HEK293T (cell line): ENCODE data around the gene SHANK1.

ENCODE experiments used
- CTCF ChIA-PET: fragments of 350-600 bp; formaldehyde crosslinking; extraction: SDS; loops from one replicate; lab custom pipeline; 2021; ENCODE audit warnings: antibody characterized with exemption, inconsistent platforms; lab: Yijun Ruan, JAX
- POLR2A ChIA-PET: fragments of 350-600 bp; formaldehyde crosslinking; extraction: SDS; loops from one replicate; lab custom pipeline; 2020; ENCODE audit warnings: antibody characterized with exemption, inconsistent platforms; lab: Yijun Ruan, JAX
- DNase-seq: peaks from one replicate; pipeline ENCODE4 v3.0.0; 2012; ENCODE audit warnings: mixed read lengths; ENCODE audit errors: extremely low spot score
- ARNT ChIP-seq: fragments of 450-650 bp; IDR thresholded peaks from 2 replicates; pipeline ENCODE4 v1.6.1; 2017; ENCODE audit warnings: mild to moderate bottlenecking
- BHLHE40 ChIP-seq: fragments of 450-650 bp; IDR thresholded peaks from 2 replicates; pipeline ENCODE4 v1.6.1; 2016; ENCODE audit warnings: mild to moderate bottlenecking, moderate library complexity, borderline replicate concordance
- CTBP1 ChIP-seq: fragments of 450-650 bp; IDR thresholded peaks from 2 replicates; pipeline ENCODE4 v1.6.1; 2016; ENCODE audit warnings: borderline replicate concordance
- ELF4 ChIP-seq: fragments of 450-650 bp; IDR thresholded peaks from 2 replicates; pipeline ENCODE4 v1.6.1; 2017; ENCODE audit warnings: antibody characterized with exemption
- FOXA1 ChIP-seq: fragments of 450-650 bp; IDR thresholded peaks from 2 replicates; pipeline ENCODE4 v1.6.1; 2016; ENCODE audit warnings: mild to moderate bottlenecking
- FOXK2 ChIP-seq: fragments of 450-650 bp; IDR thresholded peaks from 2 replicates; pipeline ENCODE4 v1.6.1; 2016; ENCODE audit warnings: mild to moderate bottlenecking
- FOXM1 ChIP-seq: fragments of 450-650 bp; IDR thresholded peaks from 2 replicates; pipeline ENCODE4 v1.6.1; 2017; ENCODE audit warnings: mild to moderate bottlenecking, borderline replicate concordance
- HDGF ChIP-seq: fragments of 450-650 bp; IDR thresholded peaks from 2 replicates; pipeline ENCODE4 v1.6.1; 2017; ENCODE audit warnings: antibody characterized with exemption, borderline replicate concordance
- L3MBTL2 ChIP-seq: fragments of 450-650 bp; conservative IDR thresholded peaks from 2 replicates; pipeline ENCODE4 v1.6.1; 2016; ENCODE audit warnings: mild to moderate bottlenecking
- LEF1 ChIP-seq: fragments of 450-650 bp; IDR thresholded peaks from 2 replicates; pipeline ENCODE4 v1.6.1; 2017; ENCODE audit warnings: mild to moderate bottlenecking, borderline replicate concordance
- NFRKB ChIP-seq: fragments of 450-650 bp; IDR thresholded peaks from 2 replicates; pipeline ENCODE4 v1.6.1; 2016; ENCODE audit warnings: mild to moderate bottlenecking, moderate library complexity
- SP1 ChIP-seq: fragments of 450-650 bp; IDR thresholded peaks from 2 replicates; pipeline ENCODE4 v1.6.1; 2017
- SUZ12 ChIP-seq: fragments of 450-650 bp; IDR thresholded peaks from 2 replicates; pipeline ENCODE4 v1.6.1; 2016; ENCODE audit warnings: mild to moderate bottlenecking
- TARDBP ChIP-seq: fragments of 450-650 bp; IDR thresholded peaks from 2 replicates; pipeline ENCODE4 v1.6.1; 2016
- ZNF384 ChIP-seq: fragments of 450-650 bp; IDR thresholded peaks from 2 replicates; pipeline ENCODE4 v1.6.1; 2016
- TF ChIP-seq, protein P1 (sequence below): fragments of 450-650 bp; IDR thresholded peaks from 2 replicates; pipeline ENCODE4 v1.6.1; 2016

Gene SHANK1

GRCh38 chr19:50663482-50663790 is 56.2 kb downstream of the SHANK1 start:
- POLR2A ChIA-PET, result no interaction called here
- TF ChIP-seq NFRKB (no peak), SUZ12 (no peak), FOXK2 (no peak), HDGF (no peak), CTBP1 (no peak)
- DNase-seq, result no peak
- CTCF ChIA-PET, result interaction anchor here (0.7 kb wide), 1 partner anchor 11 kb away, joined by 4 read pairs; no protein-coding TSS in a partner anchor

- ChIA-PET CTCF (interaction anchor here (0.7 kb wide), 1 partner anchor 11 kb away, joined by 4 read pairs; no protein-coding TSS in a partner anchor), POLR2A (no interaction called here)
- TF ChIP-seq NFRKB (no peak), ELF4 (no peak), FOXA1 (no peak), HDGF (no peak), ZNF384 (no peak), CTBP1 (no peak), TARDBP (no peak), LEF1 (no peak), ARNT (no peak), SUZ12 (no peak)
- TF ChIP-seq, protein P1, sequence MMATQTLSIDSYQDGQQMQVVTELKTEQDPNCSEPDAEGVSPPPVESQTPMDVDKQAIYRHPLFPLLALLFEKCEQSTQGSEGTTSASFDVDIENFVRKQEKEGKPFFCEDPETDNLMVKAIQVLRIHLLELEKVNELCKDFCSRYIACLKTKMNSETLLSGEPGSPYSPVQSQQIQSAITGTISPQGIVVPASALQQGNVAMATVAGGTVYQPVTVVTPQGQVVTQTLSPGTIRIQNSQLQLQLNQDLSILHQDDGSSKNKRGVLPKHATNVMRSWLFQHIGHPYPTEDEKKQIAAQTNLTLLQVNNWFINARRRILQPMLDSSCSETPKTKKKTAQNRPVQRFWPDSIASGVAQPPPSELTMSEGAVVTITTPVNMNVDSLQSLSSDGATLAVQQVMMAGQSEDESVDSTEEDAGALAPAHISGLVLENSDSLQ, result no peak
- DNase-seq, result no peak
These were observed 56.7 kb downstream of the SHANK1 start for GRCh38 chr19:50662651-50663481.

DNA sequence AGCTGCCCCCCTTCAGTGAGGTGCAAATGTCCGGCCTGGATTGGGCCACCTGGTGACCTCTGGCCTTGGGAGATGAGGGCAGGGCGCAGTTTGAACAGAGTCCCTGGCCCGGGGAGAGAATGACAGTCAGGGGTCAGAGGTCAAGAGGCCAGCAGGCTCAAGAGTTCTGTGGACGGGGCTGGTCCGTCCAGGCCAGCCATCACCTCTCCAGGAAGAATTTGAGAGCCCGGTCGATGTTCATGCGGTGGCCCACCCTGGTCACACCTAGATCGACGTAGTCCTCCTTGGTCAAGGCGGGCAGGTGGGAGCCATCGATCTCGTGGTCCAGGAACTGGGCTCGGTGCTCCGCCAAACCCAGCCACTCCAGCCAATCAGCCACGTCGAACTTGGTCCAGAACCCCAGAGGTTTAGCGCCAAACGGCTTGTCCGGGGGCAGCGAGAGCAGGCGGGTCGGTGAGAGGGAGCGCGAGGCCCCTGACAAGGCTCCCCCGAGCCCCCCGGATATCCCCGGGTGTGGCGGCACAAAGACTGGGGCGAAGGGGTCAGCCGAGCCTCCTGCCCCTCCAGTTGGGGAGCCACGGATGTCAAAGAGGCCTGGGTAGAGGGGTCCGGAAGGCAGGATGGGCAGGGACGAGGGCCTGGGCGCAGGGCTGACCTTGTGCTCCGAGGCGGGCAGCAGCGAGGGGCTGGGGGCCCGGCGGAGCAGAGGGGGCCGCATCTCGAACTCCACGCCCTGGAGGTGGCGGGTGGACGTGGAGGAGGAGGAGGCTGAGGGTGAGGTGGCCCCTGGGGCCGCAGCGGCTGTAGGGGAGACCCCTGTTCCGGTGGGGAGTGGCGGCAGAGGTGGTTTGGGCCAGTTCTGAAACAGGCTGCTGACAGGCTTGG is 57.6 kb downstream of the SHANK1 start:
- POLR2A ChIA-PET, result no interaction called here
- DNase-seq, result no peak
- no peak for TF ChIP-seq FOXK2
- no peak for TF ChIP-seq ARNT
- TF ChIP-seq NFRKB, result no peak
- no peak for TF ChIP-seq ZNF384
- TF ChIP-seq HDGF, result no peak
- TF ChIP-seq, protein P1, result no peak
- no peak for TF ChIP-seq TARDBP
- no peak for TF ChIP-seq BHLHE40
- CTCF ChIA-PET, result no interaction called here

GRCh38 chr19:50661023-50661422 is 58.6 kb downstream of the SHANK1 start:
- POLR2A ChIA-PET, result no interaction called here
- CTCF ChIA-PET, result no interaction called here

DNA sequence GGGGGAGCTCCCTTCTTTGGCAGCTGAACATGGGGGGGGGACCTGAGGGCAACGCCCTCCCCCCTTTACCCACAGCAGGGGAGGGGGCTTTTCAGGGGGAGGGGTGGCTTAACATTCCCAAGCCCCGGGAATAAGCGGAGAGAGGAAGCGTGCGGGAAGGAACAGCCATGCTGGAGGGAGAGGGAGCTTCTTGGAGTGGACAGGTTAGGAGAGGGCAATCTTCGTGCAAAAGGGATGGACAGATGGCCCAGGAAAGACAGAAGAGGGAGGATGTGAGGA is 59.6 kb downstream of the SHANK1 start:
- CTCF ChIA-PET, result interaction anchor here (1.0 kb wide), 1 partner anchor 10 kb away, joined by 5 read pairs; no protein-coding TSS in a partner anchor
- DNase-seq, result no peak
- TF ChIP-seq SUZ12 (no peak), FOXK2 (no peak)
- POLR2A ChIA-PET, result interaction anchor here (0.8 kb wide), 1 partner anchor 10 kb away, joined by 3 read pairs; the partner anchor contains the start of gene C19orf81

More at GRCh38 chr19:50661023-50661422, 58.6 kb downstream of the SHANK1 start:
- no peak for TF ChIP-seq BHLHE40
- no peak for TF ChIP-seq TARDBP
- no peak for TF ChIP-seq FOXA1
- TF ChIP-seq SUZ12, result no peak
- TF ChIP-seq FOXK2, result no peak
- no peak for TF ChIP-seq LEF1
- no peak for TF ChIP-seq L3MBTL2
- no peak for TF ChIP-seq ARNT
- no peak for TF ChIP-seq ZNF384
- no peak for TF ChIP-seq ELF4
- no peak for TF ChIP-seq HDGF
- TF ChIP-seq NFRKB, result no peak
- no peak for TF ChIP-seq SP1
- no peak for TF ChIP-seq FOXM1
- TF ChIP-seq, protein P1, result no peak
- TF ChIP-seq CTBP1, result no peak
- no peak for DNase-seq

DNA sequence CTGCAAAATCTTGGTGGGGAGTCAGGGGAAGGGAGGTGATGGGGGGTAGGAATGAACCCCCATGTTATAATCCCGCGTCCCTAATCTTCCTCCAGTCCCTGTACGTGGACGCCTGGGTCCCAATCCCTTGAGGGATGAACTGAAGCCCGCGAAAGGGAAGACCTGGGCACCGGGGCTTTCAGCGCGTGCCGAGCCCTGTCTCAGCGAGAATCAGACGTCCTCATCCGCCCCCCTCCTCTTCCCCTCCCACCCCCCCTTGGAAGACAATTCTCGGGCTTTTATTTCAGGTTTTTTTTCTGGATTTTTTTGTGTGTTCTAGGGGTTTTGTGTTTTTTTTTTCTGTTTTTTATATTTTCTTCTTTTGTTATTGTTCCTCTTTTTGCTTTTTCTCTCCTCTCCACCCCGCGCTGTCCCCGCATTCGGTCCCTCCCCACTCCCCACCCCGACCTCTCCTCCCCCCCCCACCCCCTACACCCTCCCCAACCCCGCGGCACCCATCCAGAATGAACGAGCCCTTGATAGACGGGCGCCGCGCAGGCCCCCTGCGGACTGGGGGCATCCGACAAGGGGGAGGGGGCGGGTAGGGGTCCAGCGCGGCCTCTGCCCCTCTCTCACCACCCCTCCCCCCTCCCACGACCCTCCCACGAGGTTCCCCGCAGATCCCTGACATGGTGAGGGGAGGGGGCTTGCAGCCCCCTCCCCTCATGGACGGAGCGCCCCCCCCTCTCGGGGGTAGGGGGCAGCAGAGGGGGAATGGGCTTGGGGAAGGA is 60.1 kb downstream of the SHANK1 start:
- CTCF ChIA-PET, result interaction anchor here (1.0 kb wide), 1 partner anchor 10 kb away, joined by 5 read pairs; no protein-coding TSS in a partner anchor
- TF ChIP-seq ZNF384 (no peak), FOXK2 (no peak), ELF4 (no peak), FOXA1 (no peak), TARDBP (no peak), NFRKB (no peak)
- POLR2A ChIA-PET, result no interaction called here
- DNase-seq, result no peak
